Suppressor macrophage treated with lipopolysaccharide for 1 hour (primary cell): ENCODE results near the gene RNF115.

ENCODE experiments used
- DNase-seq, 3 donors: peaks; one replicate each; pipeline ENCODE4 v3.0.0-alpha.2; 2020 to 2022

The RNF115 gene

GRCh38 chr1:145692785-145693443, 131.0 kb downstream of the RNF115 start:
- no peak for DNase-seq

GRCh38 chr1:145690587-145691558, 133.0 kb downstream of the RNF115 start:
- peak; percentile 10 to 35 (median 14) for DNase-seq

GRCh38 chr1:145689922-145690321, 134.0 kb downstream of the RNF115 start:
- no peak for DNase-seq

- no peak for DNase-seq
Measured at GRCh38 chr1:145688924-145689323, 135.0 kb downstream of the RNF115 start.
